HG03139 (cell line): Measurements from ENCODE around the gene OGDHL.

ENCODE experiments used
- ATAC-seq: cut with Tn5 transposase; IDR thresholded peaks from one replicate; pipeline ENCODE4 v1.9.1; 2021; ENCODE audit not compliant: unreplicated experiment

OGDHL gene

GRCh38 chr10:49691588-49691987, 70.5 kb downstream of the OGDHL start:
- no peak for ATAC-seq

- ATAC-seq = no peak
Observed at GRCh38 chr10:49690698-49691356, 71.3 kb downstream of the OGDHL start.

GRCh38 chr10:49689882-49690510, 72.1 kb downstream of the OGDHL start:
- ATAC-seq = no peak

GRCh38 chr10:49688920-49689319, 73.2 kb downstream of the OGDHL start:
- ATAC-seq = no peak

GRCh38 chr10:49688261-49688846, 73.8 kb downstream of the OGDHL start:
- no peak for ATAC-seq

- ATAC-seq = no peak
Observed at GRCh38 chr10:49686651-49687050, 75.5 kb downstream of the OGDHL start.
